ENCODE data around the gene EZH1. TPM values are rescaled to one million over a fixed set of nuclear protein-coding genes. Genes with fewer than 3 reads are reported as not detected.
"Not testable (repeated sequence)": the region's sequence is repeated elsewhere in the genome, so short reads cannot be mapped to it uniquely, and the experiment has no call there.

The EZH1 gene
- total RNA-seq, 4 donors from 2014 or later = 33.2 to 105 (median 51.0) TPM

DNA sequence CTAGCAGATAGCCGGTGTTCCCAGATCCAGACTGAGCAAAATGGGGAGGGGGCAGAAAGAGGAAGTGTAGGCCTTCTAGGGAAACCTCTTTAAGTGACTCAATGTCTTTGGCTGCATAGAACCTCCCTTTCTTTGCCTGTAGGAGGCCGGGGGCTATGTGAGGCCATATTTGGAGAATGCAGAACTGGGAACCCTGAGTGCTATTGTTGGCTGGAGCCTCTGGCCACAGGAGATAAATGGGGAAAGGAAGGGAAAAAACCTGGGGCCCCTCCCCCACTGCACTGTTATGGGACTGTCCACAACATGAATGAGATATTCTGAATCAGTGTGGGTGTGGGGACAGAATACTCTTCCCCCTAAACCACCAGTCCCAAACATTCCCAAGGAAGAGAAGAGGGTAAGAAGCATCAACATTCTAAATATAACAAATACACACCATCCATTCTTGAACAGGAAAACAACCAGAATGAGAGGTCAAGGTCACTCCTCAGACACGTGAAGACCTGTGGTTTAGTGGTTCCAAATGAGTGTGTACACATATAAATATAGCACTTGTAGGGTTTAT lies 30.8 kb upstream of the EZH1 start:
- Histone ChIP-seq H3K4me3 (no peak overlapping the region), H3K4me1 (peaks cover 20% of the 10 kb centered on the region), H3K9me3 (no peaks in the 10 kb centered on the region), H3K27ac (no peak overlapping the region), H3K36me3 (peaks cover 44% of the 10 kb centered on the region), H3K27me3 (peaks cover 6% of the 10 kb centered on the region)
- TF ChIP-seq, protein P1, sequence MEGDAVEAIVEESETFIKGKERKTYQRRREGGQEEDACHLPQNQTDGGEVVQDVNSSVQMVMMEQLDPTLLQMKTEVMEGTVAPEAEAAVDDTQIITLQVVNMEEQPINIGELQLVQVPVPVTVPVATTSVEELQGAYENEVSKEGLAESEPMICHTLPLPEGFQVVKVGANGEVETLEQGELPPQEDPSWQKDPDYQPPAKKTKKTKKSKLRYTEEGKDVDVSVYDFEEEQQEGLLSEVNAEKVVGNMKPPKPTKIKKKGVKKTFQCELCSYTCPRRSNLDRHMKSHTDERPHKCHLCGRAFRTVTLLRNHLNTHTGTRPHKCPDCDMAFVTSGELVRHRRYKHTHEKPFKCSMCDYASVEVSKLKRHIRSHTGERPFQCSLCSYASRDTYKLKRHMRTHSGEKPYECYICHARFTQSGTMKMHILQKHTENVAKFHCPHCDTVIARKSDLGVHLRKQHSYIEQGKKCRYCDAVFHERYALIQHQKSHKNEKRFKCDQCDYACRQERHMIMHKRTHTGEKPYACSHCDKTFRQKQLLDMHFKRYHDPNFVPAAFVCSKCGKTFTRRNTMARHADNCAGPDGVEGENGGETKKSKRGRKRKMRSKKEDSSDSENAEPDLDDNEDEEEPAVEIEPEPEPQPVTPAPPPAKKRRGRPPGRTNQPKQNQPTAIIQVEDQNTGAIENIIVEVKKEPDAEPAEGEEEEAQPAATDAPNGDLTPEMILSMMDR (IDR thresholded peaks at IDR 0.05) = no peak
- no peak for TF ChIP-seq EP300 (IDR thresholded peaks at IDR 0.05)
- TF ChIP-seq POLR2AphosphoS5 (IDR thresholded peaks at IDR 0.05) = no peak
- TF ChIP-seq POLR2A (IDR thresholded peaks at IDR 0.05) = no peak
- no peak for DNase-seq (ENCODE audit: low spot score in 2 of 2)
- WGBS = 67% methylated on average over 3 of the region's 3 CpGs

DNA sequence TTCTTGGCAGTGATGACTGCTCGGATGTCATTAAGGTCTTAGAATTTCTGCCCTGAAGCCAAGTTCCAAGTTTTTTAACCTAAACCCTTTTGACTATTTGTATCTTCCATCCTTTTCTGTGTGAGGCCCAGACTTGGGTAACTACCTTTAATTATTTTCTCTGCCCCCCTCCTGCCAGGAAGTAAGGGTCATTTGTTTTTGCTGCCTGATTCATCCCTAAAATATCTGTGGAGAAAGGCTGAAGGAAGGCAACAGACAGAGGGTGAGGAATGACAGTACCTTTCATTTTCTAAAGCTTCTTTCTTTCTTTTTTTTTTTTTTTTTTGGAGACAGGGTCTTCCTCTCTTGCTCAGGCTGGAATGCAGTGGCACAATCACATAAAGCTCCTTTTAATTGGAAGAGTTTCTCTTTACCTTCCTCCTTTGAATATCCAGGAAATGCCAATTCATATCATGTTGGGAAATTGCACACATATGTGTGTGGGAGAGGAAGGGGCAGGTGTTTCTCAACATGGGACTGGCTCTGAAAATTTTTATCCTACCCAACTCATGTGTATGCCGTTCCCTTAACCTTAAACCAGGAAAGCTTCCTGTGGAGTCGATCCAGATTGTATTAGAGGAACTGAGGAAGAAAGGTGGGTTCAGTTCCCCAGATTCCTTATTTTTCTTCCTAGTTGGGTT lies 29.4 kb upstream of the EZH1 start:
- WGBS = 59% methylated on average over 3 of the region's 3 CpGs
- no peak for TF ChIP-seq POLR2A (IDR thresholded peaks at IDR 0.05)
- no peak for TF ChIP-seq POLR2AphosphoS5 (IDR thresholded peaks at IDR 0.05)
- TF ChIP-seq, protein P1 (IDR thresholded peaks at IDR 0.05) = no peak
- TF ChIP-seq EP300 (IDR thresholded peaks at IDR 0.05) = no peak
- DNase-seq (ENCODE audit: low spot score in 2 of 2) = no peak
- H3K4me3 ChIP-seq = peak overlapping the region; percentile 92
- H3K27ac ChIP-seq = no peak overlapping the region
- H3K4me1 ChIP-seq = peaks cover 11% of the 10 kb centered on the region
- H3K9me3 ChIP-seq = no peaks in the 10 kb centered on the region
- H3K27me3 ChIP-seq = no peaks in the 10 kb centered on the region
- peaks cover 38% of the 10 kb centered on the region for H3K36me3 ChIP-seq

DNA sequence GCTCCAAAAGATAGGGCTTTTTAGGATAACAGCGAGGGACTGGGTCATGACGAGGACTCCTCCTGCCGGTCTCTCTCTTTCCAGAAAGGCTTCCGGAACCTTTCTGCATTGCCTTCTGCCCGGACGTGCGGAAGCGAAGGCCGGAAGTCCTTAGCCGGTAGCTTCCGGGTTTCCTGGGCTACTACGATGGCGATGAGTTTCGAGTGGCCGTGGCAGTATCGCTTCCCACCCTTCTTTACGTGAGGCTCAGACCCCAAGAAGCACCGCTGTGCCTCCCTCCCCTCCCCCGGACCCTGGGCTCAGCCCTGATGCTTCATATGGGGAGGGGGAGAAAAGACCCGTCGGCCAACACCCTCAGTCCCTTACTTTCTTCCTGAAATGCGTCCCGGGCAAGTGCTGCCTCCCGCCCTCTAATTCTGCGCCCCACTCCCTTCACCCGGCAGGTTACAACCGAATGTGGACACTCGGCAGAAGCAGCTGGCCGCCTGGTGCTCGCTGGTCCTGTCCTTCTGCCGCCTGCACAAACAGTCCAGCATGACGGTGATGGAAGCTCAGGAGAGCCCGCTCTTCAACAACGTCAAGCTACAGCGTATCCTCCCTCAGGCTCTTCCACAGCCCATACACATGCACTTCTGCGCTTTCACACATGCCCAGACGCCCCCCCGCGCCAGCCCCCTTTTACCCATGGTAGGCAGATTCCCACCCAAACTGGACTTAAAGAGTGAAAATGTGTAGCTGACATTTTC lies 28.6 kb upstream of the EZH1 start, which contains the start of gene VPS25:
VPS25 (plus strand) TSS at position 160 of the 746 bp plus-strand sequence; CDS start at position 187, 27 bp downstream.
- peak within 1 kb of the TSS; percentile 83 for H3K27ac ChIP-seq
- no peaks in the 10 kb centered on the region for H3K9me3 ChIP-seq
- peak in 1 of 2 donors; percentile 86 for DNase-seq (ENCODE audit: low spot score in 2 of 2)
- peaks cover 31% of the 10 kb centered on the region for H3K36me3 ChIP-seq
- H3K4me1 ChIP-seq = peaks cover 11% of the 10 kb centered on the region
- TF ChIP-seq POLR2AphosphoS5 (IDR thresholded peaks at IDR 0.05) (peak in 2 of 3 donors; percentile 22 to 64), POLR2A (IDR thresholded peaks at IDR 0.05) (peak; percentile 10 to 61), EP300 (IDR thresholded peaks at IDR 0.05) (no peak)
- WGBS = 1% methylated on average over 14 of the region's 39 CpGs
- no peaks in the 10 kb centered on the region for H3K27me3 ChIP-seq
- H3K4me3 ChIP-seq = peak within 1 kb of the TSS; percentile 92

DNA sequence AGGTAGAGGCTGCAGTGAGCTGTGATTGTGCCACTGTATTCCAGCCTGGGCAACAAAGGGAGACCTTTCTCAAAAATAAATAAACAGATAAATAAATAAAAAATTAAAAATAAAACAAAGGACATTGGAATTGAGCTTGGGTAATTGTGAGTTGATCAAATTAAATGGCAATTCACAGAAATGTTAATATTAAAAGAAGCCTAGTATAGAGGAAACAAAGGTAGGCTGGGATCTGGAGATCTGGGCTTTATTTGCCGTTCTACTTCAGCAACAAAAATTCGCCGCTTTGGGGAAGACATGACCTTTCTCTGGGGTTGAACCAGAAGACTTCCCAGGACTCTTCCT lies 28.1 kb upstream of the EZH1 start:
- Histone ChIP-seq H3K27me3 (no peaks in the 10 kb centered on the region), H3K4me1 (peaks cover 11% of the 10 kb centered on the region), H3K36me3 (peaks cover 25% of the 10 kb centered on the region), H3K9me3 (no peaks in the 10 kb centered on the region), H3K27ac (peak overlapping the region; percentile 83), H3K4me3 (peak overlapping the region; percentile 92)
- DNase-seq (ENCODE audit: low spot score in 2 of 2) = no peak
- TF ChIP-seq EP300 (IDR thresholded peaks at IDR 0.05) (no peak), POLR2A (IDR thresholded peaks at IDR 0.05) (no peak), POLR2AphosphoS5 (IDR thresholded peaks at IDR 0.05) (no peak)
- TF ChIP-seq, protein P1 (IDR thresholded peaks at IDR 0.05) = no peak
- 3% methylated on average over 3 of the region's 3 CpGs for WGBS

DNA sequence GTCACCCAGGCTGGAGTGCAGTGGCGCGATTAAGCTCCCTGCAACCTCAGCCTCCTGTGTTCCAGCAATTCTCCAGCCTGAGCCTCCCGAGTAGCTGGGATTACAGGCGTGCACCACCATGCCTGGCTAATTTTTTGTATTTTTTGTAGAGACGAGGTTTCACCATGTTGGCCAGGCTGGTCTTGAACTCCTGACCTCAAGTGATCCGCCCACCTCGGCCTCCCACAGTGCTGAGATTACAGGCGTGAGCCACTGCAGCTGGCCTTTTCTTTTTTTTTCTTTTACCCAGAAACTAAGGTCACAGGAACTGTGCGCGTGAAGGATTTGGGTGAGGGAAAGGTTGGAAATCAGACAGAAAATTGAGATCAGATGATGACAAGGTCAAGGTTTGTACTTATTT lies 25.1 kb upstream of the EZH1 start:
- not testable (repeated sequence) for H3K27ac ChIP-seq; H3K9me3 ChIP-seq; DNase-seq (ENCODE audit: low spot score in 2 of 2); H3K27me3 ChIP-seq; H3K4me3 ChIP-seq; H3K36me3 ChIP-seq
- H3K4me1 ChIP-seq = peaks cover 11% of the 10 kb centered on the region
- WGBS = 87% methylated on average over 10 of the region's 10 CpGs

DNA sequence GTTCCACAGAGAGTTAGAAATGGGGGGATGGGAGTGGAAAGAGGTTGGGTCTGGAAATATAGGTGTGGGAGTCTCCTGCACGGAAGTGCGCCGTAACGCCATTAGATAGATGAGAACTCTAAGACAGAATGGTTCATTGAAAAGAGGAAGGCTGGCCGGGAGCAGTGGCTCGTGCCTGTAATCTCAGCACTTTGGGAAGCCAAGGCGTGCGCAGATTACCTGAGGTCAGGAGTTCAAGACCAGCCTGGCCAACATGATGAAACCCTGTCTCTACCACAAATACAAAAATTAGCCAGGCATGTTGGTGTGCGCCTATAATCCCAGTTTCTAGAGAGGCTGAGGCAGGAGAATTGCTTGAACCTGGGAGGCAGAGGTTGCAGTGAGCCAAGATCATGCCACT lies 23.2 kb upstream of the EZH1 start:
- H3K36me3 ChIP-seq; DNase-seq (ENCODE audit: low spot score in 2 of 2); H3K27me3 ChIP-seq; H3K27ac ChIP-seq; H3K9me3 ChIP-seq; H3K4me1 ChIP-seq; H3K4me3 ChIP-seq: not testable (repeated sequence)
- 77% methylated on average over 9 of the region's 9 CpGs for WGBS

Data from suprapubic skin (tissue), 4 donors.